Measurements from ENCODE around the gene COQ10A.

- TF ChIP-seq CTCF (conservative IDR thresholded peaks at IDR 0.05 in 1 of 2, IDR thresholded peaks at IDR 0.05 in 1 of 2; ENCODE audit: low read depth in 1 of 2, low read length in 2 of 2) (no peak), EZH2 (IDR thresholded peaks at IDR 0.05; ENCODE audit: low read length, missing control alignments) (no peak)
Observed at GRCh38 chr12:56248711-56249110, 18.0 kb upstream of the COQ10A start.
